AG09309 (cell line): ENCODE results near the gene SPTA1.

Experiments
- DNase-seq: peaks from one replicate; pipeline ENCODE4 v3.0.0-alpha.2; 2010; ENCODE audit warnings: low read depth
- H3K4me3 ChIP-seq: 2 replicates; pipeline ENCODE4 v1.5.1; 2011; ENCODE audit warnings: mild to moderate bottlenecking, low read depth, low read length, moderate library complexity; ENCODE audit not compliant: control insufficient read depth
- TF ChIP-seq, protein P1 (sequence below): IDR thresholded peaks from 2 replicates; pipeline ENCODE4 v1.5.1; 2011; ENCODE audit warnings: mild to moderate bottlenecking, low read depth, low read length, inconsistent platforms; ENCODE audit not compliant: insufficient read depth, control insufficient read depth; ENCODE audit errors: missing control alignments

Gene SPTA1

DNA sequence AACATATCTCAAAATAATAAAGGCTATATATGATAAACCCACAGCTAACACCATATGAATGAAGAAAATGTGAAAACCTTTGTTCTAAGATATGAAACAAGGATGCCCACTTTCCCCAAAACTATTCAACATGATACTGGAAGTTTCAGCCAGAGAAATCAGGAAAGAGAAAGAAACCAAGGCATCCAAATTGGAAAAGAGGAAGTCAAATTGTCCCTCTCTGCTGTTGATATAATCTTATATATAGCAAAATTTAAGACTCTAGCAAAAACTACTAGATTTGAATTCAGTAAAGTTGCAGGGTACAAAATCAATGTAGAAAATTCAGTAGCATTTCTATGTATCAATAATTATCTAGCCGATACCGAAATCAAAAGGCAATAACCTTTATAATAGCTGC lies 85.8 kb downstream of the SPTA1 start:
- TF ChIP-seq, protein P1, sequence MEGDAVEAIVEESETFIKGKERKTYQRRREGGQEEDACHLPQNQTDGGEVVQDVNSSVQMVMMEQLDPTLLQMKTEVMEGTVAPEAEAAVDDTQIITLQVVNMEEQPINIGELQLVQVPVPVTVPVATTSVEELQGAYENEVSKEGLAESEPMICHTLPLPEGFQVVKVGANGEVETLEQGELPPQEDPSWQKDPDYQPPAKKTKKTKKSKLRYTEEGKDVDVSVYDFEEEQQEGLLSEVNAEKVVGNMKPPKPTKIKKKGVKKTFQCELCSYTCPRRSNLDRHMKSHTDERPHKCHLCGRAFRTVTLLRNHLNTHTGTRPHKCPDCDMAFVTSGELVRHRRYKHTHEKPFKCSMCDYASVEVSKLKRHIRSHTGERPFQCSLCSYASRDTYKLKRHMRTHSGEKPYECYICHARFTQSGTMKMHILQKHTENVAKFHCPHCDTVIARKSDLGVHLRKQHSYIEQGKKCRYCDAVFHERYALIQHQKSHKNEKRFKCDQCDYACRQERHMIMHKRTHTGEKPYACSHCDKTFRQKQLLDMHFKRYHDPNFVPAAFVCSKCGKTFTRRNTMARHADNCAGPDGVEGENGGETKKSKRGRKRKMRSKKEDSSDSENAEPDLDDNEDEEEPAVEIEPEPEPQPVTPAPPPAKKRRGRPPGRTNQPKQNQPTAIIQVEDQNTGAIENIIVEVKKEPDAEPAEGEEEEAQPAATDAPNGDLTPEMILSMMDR, result no peak
- H3K4me3 ChIP-seq, result no peak overlapping the region
- no peak for DNase-seq

DNA sequence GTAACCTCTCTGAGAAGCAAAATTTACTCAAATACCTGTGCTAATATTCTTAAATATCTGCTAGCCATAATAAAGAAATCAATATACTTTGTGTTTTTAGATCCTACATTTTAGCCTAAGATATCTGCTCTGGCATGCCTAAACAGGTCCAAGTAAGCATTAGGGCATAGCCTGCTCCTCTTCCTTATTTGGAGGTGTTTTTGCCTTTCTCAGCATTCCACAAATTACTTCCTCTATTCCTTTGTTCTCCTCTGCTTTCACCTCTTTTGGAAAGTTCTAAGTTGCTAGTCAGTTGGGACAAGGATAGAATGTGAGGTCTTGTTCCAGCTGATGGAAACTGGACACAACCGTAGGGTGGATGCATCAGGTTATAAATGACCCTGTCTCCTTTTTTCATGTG lies 99.6 kb downstream of the SPTA1 start:
- no peak for DNase-seq
- TF ChIP-seq, protein P1, result no peak
- H3K4me3 ChIP-seq, result no peak overlapping the region

DNA sequence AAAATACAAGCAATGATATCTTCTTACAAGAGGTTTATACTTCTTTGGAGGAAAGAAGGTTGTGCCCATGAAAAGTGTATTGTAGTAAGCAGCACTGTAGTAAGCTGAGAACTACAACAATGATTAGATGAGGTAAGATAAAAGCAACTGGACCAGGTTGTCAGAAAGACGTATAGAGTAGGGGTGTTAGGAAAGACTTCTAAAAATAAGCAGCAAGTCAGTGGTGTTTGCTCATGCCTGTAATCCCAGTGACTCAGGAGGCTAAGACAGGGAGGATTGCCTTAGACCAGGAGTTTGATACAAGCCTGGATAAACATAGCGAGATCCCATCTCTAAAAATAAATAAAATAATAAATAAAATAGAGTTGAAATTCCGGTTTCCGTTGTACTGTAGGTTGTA lies 102.6 kb downstream of the SPTA1 start:
- DNase-seq, result no peak
- H3K4me3 ChIP-seq, result no peak overlapping the region
- TF ChIP-seq, protein P1, result no peak

GRCh38 chr1:158579733-158580132 lies 106.8 kb downstream of the SPTA1 start, which contains the start of gene OR10X1:
OR10X1 (minus strand) TSS chr1:158579899; CDS start chr1:158579899, 0 bp downstream.
- DNase-seq, result no peak
- TF ChIP-seq, protein P1, result no peak
- H3K4me3 ChIP-seq, result no peak within 1 kb of the TSS

DNA sequence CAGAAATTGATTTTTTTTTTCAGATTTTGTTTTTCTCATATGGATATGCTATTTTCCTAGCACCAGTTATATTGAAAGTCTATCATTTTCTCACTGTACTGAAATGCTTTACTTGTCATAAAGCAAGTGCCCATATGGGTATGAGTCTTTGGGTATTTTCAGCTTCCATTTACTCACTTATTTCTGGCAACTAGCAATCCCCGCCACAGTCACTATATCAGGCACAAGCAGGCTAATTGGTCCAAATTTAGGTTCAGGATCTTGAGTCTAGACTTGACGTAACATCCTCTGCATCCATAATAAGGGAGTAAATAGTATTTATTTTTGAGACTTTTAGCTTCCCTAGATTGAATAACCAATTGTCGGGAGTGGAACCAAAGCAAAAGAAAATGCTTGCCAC lies 109.0 kb downstream of the SPTA1 start:
- TF ChIP-seq, protein P1, result no peak
- no peak overlapping the region for H3K4me3 ChIP-seq
- no peak for DNase-seq

DNA sequence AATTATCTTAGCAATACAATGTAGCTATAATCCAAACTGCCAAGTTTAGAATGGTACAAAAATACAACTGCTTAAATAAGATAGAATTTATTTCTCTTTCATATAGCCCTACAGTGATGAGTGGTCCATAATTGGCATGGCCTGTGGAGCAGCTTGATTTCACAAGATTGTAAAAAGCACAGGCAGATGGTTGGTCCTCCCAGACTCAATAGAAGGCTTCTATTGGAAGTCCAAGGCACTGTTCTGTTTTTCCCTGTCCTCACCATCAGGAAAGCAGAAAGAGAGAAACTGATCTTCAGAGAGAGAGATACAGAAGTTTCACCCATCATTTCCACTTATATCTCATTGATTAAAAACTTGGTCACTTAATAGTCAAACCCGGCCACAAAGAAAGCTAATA lies 114.3 kb downstream of the SPTA1 start:
- H3K4me3 ChIP-seq, result no peak overlapping the region
- TF ChIP-seq, protein P1, result no peak
- DNase-seq, result no peak

DNA sequence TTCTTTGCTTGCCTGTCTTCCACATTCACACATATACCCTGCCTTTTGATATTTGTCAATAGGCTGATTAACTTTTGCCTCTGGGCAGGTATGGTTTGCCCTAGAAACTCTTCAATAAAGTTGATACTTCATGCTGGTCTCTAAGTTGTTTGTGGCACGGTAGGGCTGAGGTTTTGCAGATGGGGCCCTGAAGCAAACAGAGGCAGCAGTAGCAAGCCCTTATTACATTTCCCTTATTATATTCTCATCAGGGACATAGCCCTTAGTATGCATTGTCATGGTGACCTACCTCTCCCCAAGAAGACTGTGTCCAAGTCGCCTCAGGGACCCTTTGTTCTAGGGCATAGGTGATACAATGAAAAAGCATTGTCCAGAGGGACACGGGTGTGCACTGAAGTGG lies 116.0 kb downstream of the SPTA1 start, which contains the start of gene OR6P1:
OR6P1 (minus strand) TSS at position 101 of the 400 bp plus-strand sequence. CDS start 6,976 bp downstream, outside the sequence.
- TF ChIP-seq, protein P1, result no peak
- H3K4me3 ChIP-seq, result no peak within 1 kb of the TSS
- no peak for DNase-seq
